Embryonic facial prominence (tissue), 1 donor: Measurements from ENCODE around the gene NFKBIE.
"Not testable (repeated sequence)": the region's sequence is repeated elsewhere in the genome, so short reads cannot be mapped to it uniquely, and the experiment has no call there.

Source experiments
- DNase-seq: peaks from one replicate; pipeline ENCODE4 v3.0.0-alpha.2; 2016; ENCODE audit errors: extremely low spot score

Gene NFKBIE

GRCh38 chr6:44265007-44265721, at the start of gene NFKBIE:
NFKBIE (minus strand) TSS chr6:44265551; CDS start chr6:44265346, 205 bp downstream.
- DNase-seq: peak; percentile 78

DNA sequence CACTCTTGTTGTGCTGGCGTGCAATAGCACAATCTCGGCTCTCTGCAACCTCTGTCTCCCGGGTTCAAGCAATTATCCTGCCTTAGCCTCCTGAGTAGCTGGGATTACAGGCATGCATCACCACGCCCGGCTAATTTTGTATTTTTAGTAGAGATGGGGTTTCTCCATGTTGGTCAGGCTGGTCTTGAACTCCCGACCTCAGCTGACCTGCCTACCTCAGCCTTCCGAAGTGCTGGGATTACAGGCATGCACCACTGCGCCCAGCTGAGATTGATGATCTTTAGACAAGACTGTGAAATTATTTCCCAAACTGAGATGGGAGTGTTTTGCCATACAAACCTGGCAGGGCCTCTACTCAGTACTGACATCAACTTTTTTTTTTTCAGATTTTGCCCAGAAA, 49.3 kb upstream of the NFKBIE start:
- not testable (repeated sequence) for DNase-seq

GRCh38 chr6:44312901-44313788, 47.8 kb upstream of the NFKBIE start, which contains the start of gene AARS2:
AARS2 (minus strand) TSS chr6:44313347; CDS start chr6:44313323, 24 bp downstream.
- peak; percentile 64 for DNase-seq

DNA sequence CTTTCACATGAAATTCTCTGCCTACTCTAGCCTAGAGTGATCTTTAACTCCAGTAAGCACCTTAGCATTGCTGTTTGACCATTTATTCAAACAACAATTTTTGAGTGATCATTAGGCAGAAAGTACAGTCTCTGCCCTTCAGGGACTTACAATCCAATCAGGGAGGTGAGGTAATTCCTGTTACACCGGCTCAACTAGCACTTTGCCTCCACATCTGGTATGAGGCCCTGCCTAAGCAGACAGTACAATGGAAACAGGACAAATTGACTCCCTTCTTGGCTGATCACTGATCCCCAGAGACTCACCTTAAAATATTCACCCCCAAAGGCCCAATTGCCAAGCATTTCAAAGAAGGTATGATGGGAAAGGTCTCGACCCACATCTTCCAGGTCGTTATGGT, 46.4 kb upstream of the NFKBIE start:
- no peak for DNase-seq

DNA sequence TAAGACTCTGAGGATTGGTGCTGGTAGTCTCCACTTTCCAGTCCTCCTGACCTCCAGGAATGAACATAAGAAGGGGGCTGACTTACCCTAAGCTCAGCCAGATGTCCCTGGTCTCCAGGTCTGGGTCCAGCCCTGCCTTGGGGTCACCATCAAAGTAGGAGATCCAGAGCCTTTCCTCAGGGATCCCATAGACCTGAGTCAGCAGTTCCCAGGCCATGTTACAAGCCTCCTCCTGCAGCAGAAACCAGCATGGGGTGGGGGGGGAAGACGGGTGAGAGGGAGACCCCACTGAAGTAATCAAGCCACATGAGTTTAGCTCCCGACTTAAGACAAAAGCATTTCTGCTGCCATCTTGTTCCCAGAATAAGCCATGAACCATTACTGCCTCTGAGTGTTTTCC, 46.0 kb upstream of the NFKBIE start:
- no peak for DNase-seq

DNA sequence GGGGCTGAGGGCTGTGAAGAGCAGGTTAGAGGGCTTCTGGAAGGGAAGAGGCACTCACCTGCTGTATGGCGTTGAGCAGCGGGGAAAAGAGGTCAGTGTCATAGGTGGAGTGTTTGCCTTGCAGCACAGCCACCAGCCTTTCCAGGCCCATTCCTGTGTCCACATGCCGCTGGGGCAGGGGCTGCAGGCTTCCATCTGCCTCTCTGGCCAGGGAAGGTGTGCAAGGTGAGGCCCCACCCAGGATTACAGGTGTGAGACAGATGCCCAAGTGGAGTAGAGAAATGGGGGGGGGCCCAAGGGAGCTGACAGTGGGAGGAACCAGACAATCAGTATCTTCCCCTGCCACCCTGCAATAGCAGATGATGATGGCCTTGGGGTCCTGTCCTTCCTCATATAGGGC, 44.9 kb upstream of the NFKBIE start:
- no peak for DNase-seq

- no peak for DNase-seq
Measured at GRCh38 chr6:44309631-44310030, 44.3 kb upstream of the NFKBIE start.

- DNase-seq: no peak
Measured at GRCh38 chr6:44309092-44309491, 43.7 kb upstream of the NFKBIE start.

DNA sequence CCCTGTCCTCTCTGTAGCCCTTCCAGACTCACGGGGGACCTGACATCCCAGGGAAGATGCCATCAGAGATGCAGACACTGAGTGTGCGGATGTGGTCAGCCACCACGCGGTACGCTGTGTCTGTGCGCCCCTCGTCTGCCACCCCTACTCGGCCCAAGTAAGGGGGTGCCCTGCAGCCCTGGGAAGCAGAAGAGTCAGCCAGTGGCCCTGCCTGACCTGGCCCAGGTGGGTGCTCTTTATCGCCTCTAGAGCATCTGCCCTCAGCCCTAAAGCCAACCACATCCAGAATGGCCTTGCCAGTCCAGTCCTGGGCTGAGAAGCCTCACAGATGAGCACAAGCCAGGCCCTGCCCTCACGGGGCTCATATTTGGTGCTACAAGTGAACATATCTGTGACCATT, 41.9 kb upstream of the NFKBIE start:
- no peak for DNase-seq

DNA sequence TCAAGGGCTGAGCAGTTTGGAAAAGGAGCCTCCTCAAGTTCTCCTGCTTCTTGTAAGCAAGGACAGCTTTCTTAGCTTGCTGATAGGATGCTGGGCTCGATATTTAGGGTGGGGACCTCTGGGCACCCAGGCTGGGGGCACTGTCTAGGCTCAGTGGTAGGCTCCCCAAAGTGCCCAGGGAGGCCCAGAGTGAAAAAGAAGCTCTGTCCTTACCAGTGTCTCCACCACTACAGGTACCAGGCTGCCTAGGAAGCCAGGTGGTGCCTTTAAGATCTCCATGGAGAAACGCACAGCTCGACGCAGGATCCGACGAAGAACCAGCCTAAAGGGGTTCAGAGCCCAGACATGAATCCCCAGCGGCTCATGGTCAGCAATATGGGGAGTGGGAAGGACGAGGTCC, 41.4 kb upstream of the NFKBIE start:
- DNase-seq: no peak

DNA sequence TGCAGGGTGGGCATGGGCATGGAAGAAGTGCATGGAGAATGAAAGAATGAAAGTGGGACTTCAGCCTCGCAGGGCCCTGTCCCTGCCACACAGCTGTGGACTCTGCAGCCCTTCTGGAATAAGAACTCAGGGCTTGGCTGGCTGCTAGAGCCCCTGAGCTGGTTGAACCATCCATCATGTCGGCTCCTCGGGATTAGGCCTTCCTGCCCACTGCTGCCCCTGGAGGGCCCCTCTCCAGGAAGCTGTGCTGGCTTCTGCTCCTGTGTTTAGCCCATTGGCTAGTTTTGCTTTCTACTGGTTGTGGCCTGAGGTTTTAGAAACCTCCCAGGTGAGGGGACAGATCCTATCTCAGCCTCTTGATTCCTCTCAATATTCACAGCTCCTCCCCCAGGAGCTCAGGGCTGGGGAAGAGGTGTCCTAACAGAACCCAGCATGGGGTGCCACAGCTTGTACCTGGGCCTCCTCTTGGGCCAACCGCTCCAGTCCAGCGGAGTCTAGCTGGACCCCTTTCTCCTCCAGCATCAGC, 39.9 kb upstream of the NFKBIE start:
- DNase-seq: no peak

GRCh38 chr6:44304282-44305199, 39.2 kb upstream of the NFKBIE start:
- DNase-seq: no peak

GRCh38 chr6:44303842-44304241, 38.5 kb upstream of the NFKBIE start:
- no peak for DNase-seq

GRCh38 chr6:44302856-44303255, 37.5 kb upstream of the NFKBIE start:
- DNase-seq: no peak

DNA sequence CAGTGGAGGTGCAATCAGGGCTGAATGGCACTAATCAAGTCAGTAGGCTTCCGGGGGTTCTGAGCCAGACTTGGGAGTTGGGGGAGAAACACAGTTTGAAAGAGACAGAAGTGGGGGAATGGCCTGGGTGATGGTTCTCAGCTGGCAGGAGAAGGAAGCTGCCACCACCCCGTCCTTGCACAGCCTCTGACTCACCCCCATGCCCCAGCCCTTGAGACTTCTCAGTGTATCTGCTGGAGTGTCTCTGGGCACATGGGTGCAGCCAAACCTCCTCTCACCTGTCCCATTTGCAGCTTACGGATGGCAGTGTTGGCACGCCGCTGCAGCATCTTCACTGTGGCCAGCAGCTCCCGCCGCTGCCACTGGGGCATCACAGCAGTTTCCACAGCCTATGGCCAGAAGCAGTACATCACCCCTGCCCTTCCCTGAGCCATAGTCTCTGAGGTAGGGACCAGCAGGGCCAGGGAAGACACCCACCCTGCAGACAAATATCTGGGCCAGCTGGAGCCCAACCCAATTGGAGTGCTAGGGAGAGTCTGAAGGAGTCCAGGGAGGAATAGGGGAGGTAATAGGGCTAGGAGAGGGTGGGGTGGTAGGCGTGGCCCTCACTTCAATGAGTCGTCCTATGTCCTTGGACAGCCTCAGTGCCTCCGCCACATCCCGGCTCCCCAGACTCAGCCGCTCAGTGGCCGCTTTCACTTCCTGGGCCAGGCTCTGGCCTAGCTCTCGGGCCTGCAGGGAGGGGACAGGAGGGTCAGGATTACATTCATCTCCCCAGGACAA, 36.6 kb upstream of the NFKBIE start:
- no peak for DNase-seq

- no peak for DNase-seq
Measured at GRCh38 chr6:44301106-44301505, 35.8 kb upstream of the NFKBIE start.

- no peak for DNase-seq
Measured at GRCh38 chr6:44300292-44300823, 35.0 kb upstream of the NFKBIE start.

DNA sequence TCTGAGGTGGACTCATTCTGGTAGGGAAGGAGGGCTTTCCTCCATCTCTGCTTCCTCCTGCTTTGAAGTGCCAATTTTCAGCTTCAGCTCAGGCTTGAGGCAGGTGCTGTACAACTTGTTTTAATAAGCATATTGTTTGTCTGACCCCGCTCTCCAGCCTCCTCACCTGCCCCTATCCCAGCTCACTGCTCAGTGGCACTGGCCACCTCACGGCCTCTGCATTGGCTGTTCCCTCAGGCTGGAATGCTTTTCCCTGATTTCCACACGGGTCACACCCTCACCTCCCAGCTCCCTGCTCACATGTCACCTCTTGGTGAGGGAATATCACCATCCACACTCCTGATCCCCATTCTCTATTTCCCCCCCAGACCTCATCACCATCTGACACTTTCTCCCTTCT, 33.5 kb upstream of the NFKBIE start:
- no peak for DNase-seq

DNA sequence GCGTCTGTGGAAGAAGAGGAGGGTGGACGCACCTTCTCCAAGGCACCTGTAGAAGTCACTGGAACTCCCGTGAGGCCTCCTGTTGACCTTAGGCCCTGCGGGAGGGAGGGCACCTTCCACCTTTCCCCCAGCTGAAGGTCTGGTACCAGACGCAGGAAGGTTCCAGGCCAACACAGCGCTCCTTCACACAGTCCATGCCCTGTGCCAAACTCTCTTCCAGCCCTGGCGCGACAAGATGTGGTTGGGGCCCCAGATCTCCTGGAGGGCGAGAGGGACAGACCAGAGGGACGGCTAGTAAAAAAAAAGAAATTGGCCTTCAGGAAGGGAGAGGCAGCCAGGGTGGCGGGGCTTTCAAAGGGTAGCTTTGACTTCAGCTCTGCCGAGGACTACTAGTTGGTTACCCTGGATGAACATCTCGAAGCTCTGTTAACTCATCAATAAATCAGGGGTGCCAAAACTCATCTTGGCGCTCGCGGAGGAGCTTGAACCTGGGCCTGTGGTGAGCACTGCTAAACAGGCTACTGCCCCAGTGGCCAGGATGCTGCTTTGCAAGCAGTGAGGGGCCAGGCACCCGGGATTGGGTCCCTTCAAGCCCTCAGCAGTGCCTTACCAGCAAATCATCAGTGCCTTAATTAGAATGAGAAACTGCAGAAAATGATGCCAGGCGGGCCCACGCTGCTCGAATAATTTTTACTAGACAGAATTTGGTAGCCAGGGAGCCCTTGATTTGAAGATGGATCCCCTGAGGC, 32.9 kb upstream of the NFKBIE start:
- no peak for DNase-seq
